Activated naive CD4-positive, alpha-beta T cell treated with anti-CD3 and anti-CD28 coated beads, Interleukin-2, amount 50 U/mL, for 24 hours (primary cell): ENCODE data around the gene PPP1R9B.

ENCODE experiments used
- H3K27ac Mint-ChIP-seq: one replicate; pipeline ENCODE4 v1.8.0; 2021; ENCODE audit warnings: mild to moderate bottlenecking, mixed read lengths
- H3K27me3 Mint-ChIP-seq: one replicate; pipeline ENCODE4 v1.8.0; 2021; ENCODE audit warnings: mixed read lengths
- H3K36me3 Mint-ChIP-seq: one replicate; pipeline ENCODE4 v1.8.0; 2021; ENCODE audit warnings: mixed read lengths
- H3K4me1 Mint-ChIP-seq: one replicate; pipeline ENCODE4 v1.8.0; 2021; ENCODE audit warnings: mixed read lengths
- H3K4me3 Mint-ChIP-seq: one replicate; pipeline ENCODE4 v1.8.0; 2021; ENCODE audit warnings: mild to moderate bottlenecking, mixed read lengths
- H3K9me3 Mint-ChIP-seq: one replicate; pipeline ENCODE4 v1.8.0; 2021; ENCODE audit warnings: mixed read lengths

The PPP1R9B gene

GRCh38 chr17:50153650-50154575 lies 3.4 kb upstream of the PPP1R9B start:
- Mint-ChIP-seq H3K4me3 (no peak overlapping the region), H3K27ac (no peak overlapping the region)

GRCh38 chr17:50152736-50153135 lies 2.3 kb upstream of the PPP1R9B start:
- Mint-ChIP-seq H3K27me3 (no peaks in the 10 kb centered on the region), H3K9me3 (no peaks in the 10 kb centered on the region), H3K4me3 (no peak overlapping the region), H3K27ac (no peak overlapping the region), H3K4me1 (peaks cover 32% of the 10 kb centered on the region), H3K36me3 (no peaks in the 10 kb centered on the region)

More at GRCh38 chr17:50153650-50154575, 3.4 kb upstream of the PPP1R9B start:
- Mint-ChIP-seq H3K27me3 (no peaks in the 10 kb centered on the region), H3K4me1 (peaks cover 33% of the 10 kb centered on the region), H3K9me3 (no peaks in the 10 kb centered on the region), H3K36me3 (no peaks in the 10 kb centered on the region)

GRCh38 chr17:50151937-50152547 lies 1.6 kb upstream of the PPP1R9B start:
- Mint-ChIP-seq H3K4me1 (peaks cover 37% of the 10 kb centered on the region), H3K36me3 (no peaks in the 10 kb centered on the region), H3K27ac (peak overlapping the region; percentile 88), H3K4me3 (peak overlapping the region; percentile 85), H3K27me3 (no peaks in the 10 kb centered on the region), H3K9me3 (no peaks in the 10 kb centered on the region)

DNA sequence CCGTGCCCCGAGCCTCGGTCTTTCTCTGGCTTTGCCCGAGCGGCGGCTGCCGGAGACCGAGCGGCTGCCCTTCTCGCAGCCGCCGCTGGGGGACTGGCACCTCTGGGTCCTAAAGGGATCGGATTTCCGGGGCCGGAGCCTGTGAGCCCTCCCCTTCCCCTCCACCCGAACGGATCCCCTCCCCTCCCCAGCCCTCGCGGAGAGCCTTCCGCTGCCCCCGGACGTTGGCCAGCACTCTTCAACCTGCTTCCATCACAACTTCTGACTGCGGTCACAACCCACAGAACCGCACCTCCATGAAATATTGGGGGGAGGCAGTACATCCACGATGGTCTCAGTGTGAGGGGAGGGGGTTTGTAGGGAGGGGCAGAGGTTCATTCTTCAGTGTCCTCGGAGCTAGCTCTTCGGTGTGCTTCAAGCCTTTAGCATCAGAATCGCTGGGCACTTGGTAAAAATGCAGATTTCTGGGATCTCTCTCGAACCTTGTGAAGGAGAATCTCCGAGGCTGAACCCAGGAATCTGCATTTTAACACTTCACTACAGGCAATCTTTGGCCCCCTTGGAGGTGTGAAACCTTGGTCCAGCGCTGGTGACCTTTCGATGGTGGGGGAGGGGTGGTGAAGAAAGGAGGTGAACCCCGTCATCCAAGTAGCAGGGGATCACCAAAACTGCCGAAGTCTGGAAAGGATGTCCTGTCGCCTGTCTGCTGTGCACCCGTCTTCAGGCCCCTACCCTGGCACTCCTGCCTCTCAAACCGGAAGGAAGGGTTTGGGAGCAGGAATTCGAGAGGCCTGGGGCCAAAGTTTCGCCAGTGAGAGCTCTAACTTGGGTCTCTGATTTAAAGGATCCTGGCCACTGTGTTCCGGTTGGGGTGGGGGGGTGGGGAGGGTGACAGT lies 812 bp upstream of the PPP1R9B start:
- H3K4me1 Mint-ChIP-seq = peaks cover 45% of the 10 kb centered on the region
- H3K27ac Mint-ChIP-seq = peak overlapping the region; percentile 84
- H3K4me3 Mint-ChIP-seq = peak overlapping the region; percentile 85

DNA sequence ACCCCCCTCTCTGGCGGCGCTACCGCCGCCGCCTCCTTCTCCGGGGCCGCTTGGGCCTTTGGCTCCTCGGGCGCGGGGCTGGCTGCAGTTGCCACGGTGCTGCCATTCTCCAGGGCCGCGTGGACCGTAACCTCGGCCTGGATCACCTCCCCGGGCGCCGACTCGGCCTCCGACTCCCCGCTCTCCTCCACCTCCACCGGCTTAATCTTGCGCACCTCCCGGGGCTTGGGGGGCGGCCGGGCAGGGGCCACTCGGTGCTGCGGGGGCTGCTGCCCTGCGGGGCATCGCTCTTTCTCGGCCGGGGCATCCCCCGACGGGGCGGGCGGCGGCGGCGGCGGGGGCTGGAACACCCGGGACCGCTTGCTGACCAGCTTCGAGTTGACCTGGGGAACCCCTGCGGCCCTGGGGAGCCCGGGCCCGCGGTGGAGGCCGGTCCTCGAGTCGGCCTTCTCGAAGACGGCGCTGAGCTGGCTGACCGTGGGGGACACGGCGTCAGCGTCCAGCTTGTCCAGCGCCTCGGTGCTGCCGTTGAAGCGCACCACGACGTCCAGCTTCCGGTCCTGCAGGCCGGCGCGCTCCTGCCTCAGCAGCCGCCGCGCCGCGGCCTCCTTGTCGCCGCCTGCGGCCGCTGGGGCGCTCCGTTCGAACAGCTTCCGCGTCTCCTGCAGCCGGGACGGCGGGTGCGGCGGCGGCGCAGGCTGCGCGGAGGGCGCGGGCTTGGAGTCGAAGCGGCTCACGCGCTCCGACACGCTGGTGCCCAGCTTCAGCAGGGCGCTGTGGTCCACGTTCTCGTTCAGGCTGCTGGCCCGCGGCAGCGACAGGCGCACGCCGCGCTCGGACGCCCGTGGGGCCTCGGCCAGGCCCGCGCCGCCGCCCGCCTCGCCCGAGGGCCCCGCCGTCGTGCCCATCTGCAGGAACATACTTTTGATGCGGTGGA lies 792 bp downstream of the PPP1R9B start:
- H3K27me3 Mint-ChIP-seq = no peaks in the 10 kb centered on the region
- H3K27ac Mint-ChIP-seq = no peak overlapping the region
- no peaks in the 10 kb centered on the region for H3K36me3 Mint-ChIP-seq
- H3K9me3 Mint-ChIP-seq = no peaks in the 10 kb centered on the region
- peaks cover 50% of the 10 kb centered on the region for H3K4me1 Mint-ChIP-seq
- H3K4me3 Mint-ChIP-seq = peak overlapping the region; percentile 91

More for the DNA sequence above, 812 bp upstream of the PPP1R9B start:
- Mint-ChIP-seq H3K27me3 (no peaks in the 10 kb centered on the region), H3K36me3 (no peaks in the 10 kb centered on the region), H3K9me3 (no peaks in the 10 kb centered on the region)

DNA sequence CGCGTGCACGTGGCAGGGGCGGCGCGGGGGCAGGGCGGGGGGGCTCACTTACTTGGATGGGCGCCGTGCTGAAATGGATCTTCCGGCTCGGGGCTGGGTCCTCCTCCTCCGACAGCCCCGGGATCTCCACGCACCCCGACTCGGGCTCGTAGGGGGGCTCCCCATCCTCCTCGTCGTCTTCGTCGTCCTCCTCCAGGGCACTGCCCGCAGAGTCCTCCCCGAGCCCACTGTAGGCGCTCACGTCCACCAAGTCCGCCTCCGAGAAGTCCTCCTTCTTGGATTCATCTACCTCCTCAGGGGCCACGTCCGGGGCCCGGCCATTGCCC lies 1.4 kb downstream of the PPP1R9B start:
- Mint-ChIP-seq H3K4me3 (peak overlapping the region; percentile 91), H3K9me3 (no peaks in the 10 kb centered on the region), H3K27ac (no peak overlapping the region), H3K4me1 (peaks cover 50% of the 10 kb centered on the region), H3K27me3 (no peaks in the 10 kb centered on the region), H3K36me3 (no peaks in the 10 kb centered on the region)

- Mint-ChIP-seq H3K4me1 (peaks cover 55% of the 10 kb centered on the region), H3K36me3 (no peaks in the 10 kb centered on the region)
Measured at GRCh38 chr17:50148226-50149090, 2.0 kb downstream of the PPP1R9B start.

DNA sequence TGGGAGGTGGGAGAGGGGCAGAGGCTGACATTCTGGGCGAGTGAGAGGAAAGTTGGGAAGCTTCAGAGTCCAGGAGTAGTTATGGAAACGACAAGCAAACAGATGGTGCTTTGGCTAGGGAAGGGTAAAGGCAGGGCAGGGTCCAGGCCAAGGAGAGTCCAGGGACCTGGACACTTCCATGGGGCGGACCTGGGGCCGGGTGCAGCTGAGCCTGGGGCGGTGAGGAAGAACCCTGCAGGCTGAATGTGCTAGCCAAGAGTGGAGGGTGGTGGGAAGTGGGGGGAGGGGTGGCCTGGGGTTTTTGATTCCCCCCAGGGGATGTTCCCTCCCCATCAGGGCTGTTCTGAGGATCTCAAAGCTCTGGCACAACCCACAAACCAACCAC lies 2.6 kb downstream of the PPP1R9B start:
- no peak overlapping the region for H3K27ac Mint-ChIP-seq
- peaks cover 60% of the 10 kb centered on the region for H3K4me1 Mint-ChIP-seq
- no peaks in the 10 kb centered on the region for H3K36me3 Mint-ChIP-seq
- no peaks in the 10 kb centered on the region for H3K9me3 Mint-ChIP-seq
- H3K27me3 Mint-ChIP-seq = no peaks in the 10 kb centered on the region
- H3K4me3 Mint-ChIP-seq = peak overlapping the region; percentile 91

More at GRCh38 chr17:50148226-50149090, 2.0 kb downstream of the PPP1R9B start:
- Mint-ChIP-seq H3K27me3 (no peaks in the 10 kb centered on the region), H3K27ac (peak overlapping the region; percentile 91), H3K9me3 (no peaks in the 10 kb centered on the region), H3K4me3 (peak overlapping the region; percentile 91)

DNA sequence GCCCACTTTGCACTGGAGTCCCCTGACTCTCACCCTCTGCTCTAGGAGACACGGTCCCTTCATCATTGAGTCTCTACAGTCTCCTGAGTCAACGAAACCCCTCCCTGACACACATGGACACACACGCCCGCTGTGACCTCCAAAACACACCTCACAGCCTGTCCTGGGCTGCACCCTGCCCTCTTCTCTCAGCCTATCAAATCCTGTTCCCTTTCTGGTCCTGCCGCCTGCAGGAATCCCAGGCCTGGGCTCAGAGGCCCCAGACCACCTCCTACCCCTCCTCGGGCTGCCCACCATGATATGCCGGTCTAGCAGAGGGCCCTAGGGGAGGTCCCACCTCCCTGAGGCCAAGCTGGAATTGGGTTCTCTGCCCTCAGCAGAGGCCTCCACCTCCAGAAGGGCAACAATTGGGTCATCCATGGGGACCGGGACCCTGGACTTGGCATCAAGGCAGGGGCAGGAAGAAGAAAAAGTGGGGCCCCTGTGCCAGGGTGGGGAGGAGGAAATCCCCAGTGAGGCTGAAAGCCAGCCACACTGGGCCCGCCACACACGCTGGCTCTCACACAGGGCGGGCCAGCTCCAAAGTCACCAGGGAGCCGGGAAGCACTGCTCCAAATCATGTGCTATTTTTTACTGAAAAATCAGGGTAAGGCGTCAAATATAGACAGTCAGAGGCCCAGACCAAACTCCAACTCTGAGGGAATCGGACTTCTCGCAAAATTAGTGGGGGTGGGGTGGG lies 3.4 kb downstream of the PPP1R9B start:
- H3K27ac Mint-ChIP-seq = peak overlapping the region; percentile 21

DNA sequence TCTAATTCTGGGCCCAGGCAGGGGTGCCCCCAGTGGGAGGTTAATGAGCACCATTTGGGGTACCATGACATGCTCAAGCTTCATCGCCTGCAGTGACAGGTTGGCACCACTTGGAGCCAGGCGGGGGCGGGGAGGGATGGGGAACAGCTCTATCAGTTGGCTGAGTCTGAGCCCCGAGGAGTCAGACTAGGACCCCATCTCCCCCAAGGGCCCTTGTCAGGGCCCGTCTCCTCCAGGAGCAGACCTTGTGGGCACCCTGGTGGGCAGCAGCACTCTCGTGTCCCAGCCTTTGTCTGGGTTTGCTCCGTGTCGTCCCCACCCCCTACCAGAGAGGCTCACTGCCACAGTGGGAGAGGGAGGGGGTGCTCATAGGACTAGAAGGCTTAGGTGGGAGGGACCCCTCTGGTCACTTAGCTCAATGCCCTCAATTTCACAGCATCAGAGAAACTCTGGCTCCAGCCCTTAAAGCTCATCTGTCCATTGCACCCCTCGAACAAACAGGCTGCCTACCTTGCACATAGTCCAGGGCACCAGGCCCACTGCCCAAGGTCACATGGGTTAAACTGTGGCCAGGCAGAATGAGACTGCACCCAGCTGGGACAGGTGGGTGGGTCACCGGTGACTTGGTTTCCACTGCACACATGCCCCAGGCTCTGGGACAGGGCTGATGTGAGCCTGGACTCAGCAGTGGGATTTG lies 4.1 kb downstream of the PPP1R9B start:
- H3K27me3 Mint-ChIP-seq = no peaks in the 10 kb centered on the region
- no peaks in the 10 kb centered on the region for H3K9me3 Mint-ChIP-seq
- H3K36me3 Mint-ChIP-seq = peaks cover 5% of the 10 kb centered on the region
- H3K4me3 Mint-ChIP-seq = peak overlapping the region; percentile 91
- peak overlapping the region; percentile 21 for H3K27ac Mint-ChIP-seq
- H3K4me1 Mint-ChIP-seq = peaks cover 68% of the 10 kb centered on the region

More for the DNA sequence above, 3.4 kb downstream of the PPP1R9B start:
- Mint-ChIP-seq H3K27me3 (no peaks in the 10 kb centered on the region), H3K9me3 (no peaks in the 10 kb centered on the region), H3K4me3 (peak overlapping the region; percentile 91), H3K4me1 (peaks cover 62% of the 10 kb centered on the region), H3K36me3 (peaks cover 2% of the 10 kb centered on the region)

DNA sequence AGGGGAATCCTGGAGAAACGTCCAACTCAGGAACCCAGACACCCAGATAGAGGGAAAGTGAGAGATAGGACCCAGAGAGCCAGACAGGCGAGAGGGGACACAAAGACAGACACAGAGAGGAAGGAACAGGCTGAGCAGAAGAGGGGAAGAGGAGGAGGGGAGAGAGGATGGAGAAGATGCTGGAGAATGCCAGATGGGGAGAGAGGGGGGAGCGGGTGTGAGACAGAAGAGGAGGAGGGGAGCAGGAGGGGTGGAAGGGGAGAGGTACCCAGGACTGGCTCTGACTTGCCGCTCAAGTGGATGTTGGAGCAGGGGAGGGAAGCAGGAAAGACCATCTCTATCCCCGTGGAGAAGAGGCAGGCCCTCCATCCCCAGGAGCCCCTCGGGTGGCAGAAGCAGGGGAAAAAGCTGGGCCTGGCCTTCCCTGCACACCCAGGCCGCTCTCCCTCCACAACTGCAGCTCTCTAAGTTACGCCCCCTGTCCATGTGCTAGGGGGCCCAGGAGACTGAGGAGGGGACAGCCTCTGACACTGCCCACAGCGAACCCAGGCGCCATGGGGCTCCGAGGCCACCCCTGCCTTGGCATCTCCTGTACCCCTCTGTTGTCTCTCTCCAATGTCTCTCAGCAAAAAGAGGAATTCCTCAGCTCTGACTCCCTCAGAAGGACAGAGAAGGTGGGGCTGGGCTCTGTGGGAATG lies 4.8 kb downstream of the PPP1R9B start:
- H3K36me3 Mint-ChIP-seq = peaks cover 6% of the 10 kb centered on the region
- H3K4me1 Mint-ChIP-seq = peaks cover 75% of the 10 kb centered on the region
- no peaks in the 10 kb centered on the region for H3K9me3 Mint-ChIP-seq
- H3K4me3 Mint-ChIP-seq = no peak overlapping the region
- no peak overlapping the region for H3K27ac Mint-ChIP-seq
- no peaks in the 10 kb centered on the region for H3K27me3 Mint-ChIP-seq

- no peak overlapping the region for H3K4me3 Mint-ChIP-seq
- H3K36me3 Mint-ChIP-seq = peaks cover 7% of the 10 kb centered on the region
- no peaks in the 10 kb centered on the region for H3K27me3 Mint-ChIP-seq
- H3K4me1 Mint-ChIP-seq = peaks cover 81% of the 10 kb centered on the region
- no peak overlapping the region for H3K27ac Mint-ChIP-seq
- H3K9me3 Mint-ChIP-seq = no peaks in the 10 kb centered on the region
Measured at GRCh38 chr17:50144845-50145531, 5.5 kb downstream of the PPP1R9B start.
